HG02642 (cell line): ENCODE results near the gene DDX3X.

Experiments
- ATAC-seq: cut with Tn5 transposase; IDR thresholded peaks from one replicate; pipeline ENCODE4 v1.9.1; 2021; ENCODE audit warnings: mild to moderate bottlenecking; ENCODE audit not compliant: unreplicated experiment, poor library complexity

The DDX3X gene

DNA sequence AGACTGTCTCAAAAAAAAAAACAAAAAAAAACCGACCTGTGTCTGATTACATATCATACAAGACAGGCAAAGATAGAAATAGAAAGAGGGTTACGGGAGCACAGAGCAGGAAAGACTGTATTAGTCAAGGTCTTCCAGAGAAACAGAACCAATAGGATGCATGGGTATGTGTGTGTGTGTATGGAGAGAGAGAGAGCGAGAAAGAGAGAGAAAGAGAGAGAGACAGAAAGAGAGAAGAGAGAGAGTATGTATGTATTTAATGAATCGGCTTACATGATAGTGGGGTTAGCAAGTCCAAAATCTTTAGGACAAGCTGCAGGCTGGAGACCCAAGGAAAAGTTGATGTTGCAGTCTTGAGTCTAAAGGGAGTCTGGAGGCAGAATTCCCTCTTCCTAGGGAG lies 7.5 kb upstream of the DDX3X start:
- no peak for ATAC-seq

DNA sequence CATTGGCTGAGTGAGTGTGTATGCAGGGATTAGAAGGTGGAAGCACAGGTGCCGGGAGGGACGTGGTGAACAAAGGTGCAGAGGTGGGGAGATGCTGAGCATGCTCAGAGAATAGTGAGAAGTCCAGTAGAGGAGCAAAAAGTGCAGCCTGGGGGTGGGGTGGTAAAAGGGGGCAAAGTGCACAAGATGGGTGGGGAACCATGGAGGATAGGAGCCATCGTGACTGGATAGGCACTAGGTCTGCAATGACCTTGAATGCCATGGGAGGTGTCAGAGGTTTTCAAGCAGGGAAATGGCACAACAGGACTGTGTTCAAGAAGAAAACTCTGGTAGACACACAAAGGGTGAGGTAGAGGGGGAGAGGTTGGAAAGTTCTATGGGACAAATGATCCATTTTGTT lies 6.6 kb upstream of the DDX3X start:
- ATAC-seq: no peak

DNA sequence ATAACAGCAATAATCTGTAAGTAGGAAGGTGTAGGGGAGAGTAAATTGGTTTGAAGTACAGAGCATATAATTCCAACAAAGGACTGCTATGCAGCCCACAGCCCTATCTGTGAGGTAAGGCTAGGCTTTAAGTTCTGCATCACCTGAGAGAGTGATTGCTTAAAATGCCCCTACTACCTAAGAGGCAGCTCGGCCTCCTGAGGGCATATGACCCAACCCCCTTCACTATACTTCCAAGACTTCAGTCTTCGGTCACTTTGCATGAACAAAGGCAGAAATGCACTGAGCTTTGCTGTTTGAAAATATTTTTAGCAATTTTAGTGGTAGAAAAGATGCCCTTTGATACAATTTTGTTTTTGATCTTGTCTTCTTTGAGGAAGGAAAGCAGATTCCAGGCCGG lies 4.9 kb upstream of the DDX3X start:
- no peak for ATAC-seq

DNA sequence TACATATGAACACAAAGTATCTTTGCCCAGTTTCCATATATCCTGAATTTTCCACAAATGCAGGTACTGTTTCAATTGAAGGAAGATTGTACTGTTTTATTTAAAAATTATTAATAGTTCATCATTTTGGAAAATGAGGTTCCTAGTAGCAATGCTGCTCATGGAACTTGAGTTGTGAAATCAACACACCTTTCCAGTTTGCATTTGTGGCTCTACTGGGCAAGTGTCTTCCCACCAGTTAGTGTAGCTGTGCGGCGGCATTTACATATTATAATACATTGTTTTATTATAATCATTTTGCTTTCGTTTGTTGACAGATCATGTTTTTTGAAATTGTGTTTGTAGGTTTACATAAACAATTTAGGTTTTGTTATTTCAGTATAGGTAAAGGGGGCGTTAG lies 2.0 kb upstream of the DDX3X start:
- ATAC-seq: no peak

DNA sequence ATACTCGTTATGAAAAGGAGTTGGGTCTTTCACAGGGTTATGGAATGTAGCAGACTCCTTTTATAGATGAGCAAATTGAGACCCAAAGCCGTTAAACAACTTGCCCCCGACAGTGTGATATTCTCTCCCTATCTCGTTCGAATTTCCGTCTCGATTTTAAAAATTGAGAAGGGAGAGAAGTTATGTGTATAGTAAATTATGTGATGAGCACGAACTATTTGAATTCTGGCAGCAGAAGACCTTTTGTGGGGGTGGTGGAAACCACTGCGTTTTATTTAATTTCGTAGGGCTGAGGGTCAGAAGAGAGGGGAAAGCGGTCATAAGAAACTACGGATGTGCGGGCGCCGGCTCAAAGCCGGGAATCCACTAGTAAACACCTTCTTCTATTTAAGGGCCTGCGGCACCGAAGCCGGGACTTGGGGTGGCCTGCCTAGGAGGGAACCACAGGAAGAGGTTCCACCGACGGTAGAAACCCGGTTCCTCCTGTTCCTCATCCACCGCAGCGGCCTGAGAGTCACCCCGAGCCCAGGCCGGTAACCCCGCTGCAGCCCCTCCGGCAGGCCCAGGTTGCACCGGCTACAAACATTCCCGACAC lies 1.5 kb upstream of the DDX3X start:
- ATAC-seq: peak; percentile 8

DNA sequence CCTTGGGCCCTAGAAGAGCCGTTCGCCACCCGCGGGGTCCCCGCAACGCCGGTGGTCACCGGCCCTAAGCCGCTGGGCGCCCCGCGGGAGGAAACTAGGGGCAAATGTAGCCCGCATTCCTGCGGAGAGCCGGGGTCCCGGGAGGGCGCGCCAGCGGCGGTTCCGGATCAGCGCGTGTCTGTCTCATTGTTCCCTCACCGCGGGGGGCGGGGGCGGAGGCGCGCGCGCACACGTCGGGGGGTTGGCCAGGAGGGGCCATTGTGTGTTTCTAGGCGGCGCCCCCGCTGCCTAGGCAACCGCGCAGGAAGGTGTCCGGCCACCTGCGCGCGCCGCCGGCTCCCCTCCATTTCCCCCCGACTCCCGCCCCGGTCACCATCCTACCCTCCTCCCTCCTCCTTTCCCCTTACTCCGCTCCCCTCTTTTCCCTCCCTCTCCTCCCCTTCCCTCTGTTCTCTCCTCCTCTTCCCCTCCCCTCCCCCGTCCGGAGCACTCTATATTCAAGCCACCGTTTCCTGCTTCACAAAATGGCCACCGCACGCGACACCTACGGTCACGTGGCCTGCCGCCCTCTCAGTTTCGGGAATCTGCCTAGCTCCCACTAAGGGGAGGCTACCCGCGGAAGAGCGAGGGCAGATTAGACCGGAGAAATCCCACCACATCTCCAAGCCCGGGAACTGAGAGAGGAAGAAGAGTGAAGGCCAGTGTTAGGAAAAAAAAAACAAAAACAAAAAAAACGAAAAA lies 789 bp upstream of the DDX3X start:
- peak; percentile 48 for ATAC-seq

DNA sequence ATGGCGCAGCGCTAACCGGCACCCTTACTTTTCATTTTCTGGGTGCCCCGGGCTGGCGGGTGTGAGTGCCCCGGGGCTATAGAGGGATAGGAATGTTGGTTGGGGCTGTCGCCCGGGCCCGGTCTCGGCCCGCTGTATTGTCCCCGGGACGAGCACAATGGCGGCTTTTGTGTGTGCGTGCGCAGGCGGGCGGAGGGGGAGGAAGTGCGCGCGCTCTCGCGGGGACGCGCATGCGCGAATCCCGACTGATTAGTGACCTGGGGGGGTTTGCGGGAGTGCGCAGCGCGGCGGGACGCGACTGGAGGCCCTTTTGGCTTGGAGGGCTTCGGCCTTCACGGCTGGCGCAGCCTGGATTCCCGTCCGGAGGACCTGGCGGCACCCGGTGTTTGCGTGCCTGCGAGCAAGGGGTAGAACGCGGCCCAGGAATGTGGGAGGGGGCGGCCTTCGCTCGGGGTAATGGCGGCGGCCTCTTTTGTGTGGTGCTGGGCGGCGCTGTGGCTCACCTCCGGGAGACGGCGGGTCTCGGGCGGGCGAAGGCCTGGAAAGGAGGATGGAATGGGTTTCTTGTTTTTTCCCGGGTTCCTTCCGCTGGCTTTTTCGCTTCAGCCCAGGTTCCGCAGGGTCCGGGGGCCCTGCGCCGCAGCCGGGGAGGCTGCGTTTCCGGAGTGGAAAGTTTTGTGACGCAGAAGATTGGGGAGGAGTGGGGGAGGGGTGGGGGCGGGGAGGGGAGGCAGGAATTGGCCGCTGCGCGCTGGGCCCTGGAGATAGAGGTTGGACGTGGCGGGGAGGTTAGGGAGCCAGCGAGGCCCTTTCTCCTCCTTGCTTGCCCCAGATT lies 618 bp downstream of the DDX3X start:
- peak; percentile 31 for ATAC-seq

DNA sequence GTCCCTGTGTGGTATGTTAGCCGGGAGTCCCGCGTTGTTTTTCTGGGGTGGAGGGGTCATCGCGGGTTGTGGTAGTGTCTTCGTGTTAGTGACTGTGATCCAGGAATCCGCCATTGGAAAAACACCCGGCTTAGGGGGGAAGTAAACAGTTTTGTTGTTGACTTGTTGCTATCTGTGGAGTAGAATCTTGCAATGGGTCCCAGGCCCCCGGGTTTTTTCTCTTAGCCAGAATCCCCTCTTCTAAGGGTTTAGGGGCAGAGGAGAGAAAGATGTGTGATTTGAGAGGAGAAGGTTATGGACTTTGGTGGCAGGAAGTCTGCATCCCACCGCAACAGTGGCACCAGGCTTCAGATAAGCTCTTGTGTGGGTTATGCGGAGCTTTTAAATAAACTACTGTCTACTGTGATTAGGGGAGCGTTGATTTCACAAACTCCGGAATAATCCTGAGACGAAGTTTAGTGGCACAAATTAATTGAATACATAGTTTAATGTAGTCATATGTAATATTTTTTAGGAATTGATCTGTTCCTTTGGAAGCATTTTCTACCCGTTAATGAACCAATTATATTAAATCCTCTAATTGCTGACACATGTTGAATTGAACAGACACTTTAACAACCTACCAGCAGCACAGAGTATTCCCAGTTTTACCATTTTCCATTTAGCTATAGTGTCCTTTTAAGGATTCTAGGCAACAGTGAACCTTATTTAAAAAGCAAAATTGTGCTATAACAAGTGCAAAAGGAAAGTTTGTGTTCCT lies 1.4 kb downstream of the DDX3X start:
- no peak for ATAC-seq

DNA sequence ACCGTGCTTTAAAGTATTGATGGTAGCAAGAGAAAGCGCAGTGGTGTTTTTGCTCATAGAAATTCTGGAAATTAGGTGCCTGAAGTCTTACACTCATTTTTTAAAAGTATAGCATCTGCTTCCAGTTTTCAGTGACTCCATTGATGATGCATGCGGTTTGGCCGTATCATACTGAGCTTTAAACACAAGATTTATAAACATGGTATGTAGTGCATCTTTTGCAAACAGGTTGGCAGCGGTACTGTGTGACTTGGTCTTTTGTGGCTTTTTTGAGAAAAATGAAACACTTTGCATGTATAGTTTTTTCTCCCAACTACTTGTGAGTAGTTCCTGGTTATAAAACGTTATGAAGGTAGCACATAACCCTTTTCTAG lies 2.0 kb downstream of the DDX3X start:
- ATAC-seq: no peak

DNA sequence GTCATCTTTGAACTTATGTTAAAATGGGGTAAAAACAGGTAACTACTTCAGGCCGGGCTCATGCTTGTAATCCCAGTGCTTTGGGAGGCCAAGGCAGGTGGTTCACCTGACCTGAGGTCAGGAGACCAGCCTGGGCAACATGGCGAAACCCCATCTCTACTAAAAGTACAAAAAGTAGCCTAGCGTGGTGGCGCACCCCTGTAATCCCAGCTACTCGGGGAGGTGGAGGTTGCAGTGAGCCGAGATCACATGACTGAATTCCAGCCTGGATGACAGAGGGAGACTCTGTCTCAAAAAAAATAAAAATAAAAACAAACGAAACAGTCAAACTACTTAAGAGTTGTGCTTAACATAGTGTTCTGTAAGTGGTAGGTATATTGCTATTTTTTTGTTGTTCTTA lies 2.5 kb downstream of the DDX3X start:
- no peak for ATAC-seq

DNA sequence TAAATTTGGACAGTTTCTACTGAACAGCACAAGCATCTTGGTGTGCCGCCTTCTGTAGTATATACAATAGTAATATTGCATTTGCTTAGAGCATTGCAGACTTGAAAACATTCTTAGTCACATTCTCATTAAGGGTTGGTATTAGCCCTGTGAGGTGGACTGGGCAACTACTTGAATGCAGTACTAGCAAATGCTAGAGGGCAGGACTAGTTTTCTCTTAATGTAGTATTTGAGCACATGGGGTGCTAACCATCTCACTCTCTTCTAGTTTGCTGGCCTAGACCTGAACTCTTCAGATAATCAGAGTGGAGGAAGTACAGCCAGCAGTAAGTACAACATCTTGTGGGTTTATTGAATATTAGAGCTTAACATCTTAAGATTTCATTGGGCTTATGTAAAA lies 3.2 kb downstream of the DDX3X start:
- ATAC-seq: no peak

DNA sequence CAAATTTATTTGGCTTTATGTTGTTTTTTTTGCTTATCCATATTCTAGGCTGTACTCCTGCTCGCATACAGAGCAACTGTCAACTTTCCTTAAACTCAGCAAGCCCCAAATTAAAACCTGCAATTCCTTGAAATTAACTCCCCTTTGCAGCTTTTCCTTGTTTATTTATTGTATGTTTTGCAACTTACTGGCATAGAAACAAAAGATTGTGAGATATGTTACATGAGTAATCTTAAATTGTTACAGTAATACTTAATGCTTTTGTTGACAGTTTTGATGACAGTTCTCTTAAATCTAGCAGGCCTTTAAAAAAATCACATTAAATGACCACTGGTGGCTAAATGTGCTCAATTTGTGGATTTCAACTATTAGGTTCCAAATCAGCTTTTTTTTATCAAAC lies 4.5 kb downstream of the DDX3X start:
- no peak for ATAC-seq

DNA sequence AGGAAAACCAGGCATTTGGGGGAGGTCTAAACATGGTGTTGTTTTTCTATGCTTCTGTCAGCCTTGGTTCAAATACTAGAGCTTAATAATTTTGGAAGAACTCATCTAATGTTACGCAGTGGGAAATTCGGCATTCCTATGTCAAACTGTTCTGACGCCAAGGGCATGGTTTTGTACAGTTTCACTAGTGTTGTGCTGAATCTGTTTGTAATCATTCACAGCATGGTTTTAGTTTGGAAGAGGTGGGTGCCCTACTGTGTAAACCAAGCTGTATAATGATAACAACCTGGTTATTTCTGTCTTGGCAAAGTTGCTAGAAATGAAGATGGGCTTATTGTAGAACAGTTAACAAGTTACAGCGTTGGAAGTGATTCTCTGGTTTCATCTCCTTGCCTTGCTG lies 5.2 kb downstream of the DDX3X start:
- ATAC-seq: no peak

DNA sequence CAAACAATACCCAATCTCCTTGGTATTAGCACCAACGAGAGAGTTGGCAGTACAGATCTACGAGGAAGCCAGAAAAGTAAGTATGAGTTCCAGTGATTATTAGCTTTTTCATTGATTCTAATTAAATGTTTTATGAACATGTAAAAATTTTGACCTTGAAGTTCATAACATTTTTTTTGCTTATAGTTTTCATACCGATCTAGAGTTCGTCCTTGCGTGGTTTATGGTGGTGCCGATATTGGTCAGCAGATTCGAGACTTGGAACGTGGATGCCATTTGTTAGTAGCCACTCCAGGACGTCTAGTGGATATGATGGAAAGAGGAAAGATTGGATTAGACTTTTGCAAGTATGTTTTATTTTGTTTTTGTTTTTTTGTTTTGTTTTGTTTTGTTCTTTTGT lies 10.1 kb downstream of the DDX3X start:
- ATAC-seq: no peak

DNA sequence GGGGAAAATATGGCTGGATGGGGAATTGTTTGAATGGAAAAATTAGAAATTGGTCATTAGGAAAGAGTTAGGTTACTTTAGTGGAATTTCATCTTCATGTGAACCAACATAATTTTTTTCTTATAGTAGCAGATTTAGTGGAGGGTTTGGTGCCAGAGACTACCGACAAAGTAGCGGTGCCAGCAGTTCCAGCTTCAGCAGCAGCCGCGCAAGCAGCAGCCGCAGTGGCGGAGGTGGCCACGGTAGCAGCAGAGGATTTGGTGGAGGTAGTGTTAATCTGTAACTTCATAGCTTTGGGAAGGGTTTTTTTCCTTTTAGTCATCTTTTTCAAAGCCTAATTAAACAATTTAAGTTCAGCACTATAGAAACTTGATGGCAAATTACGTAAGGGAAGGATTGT lies 13.2 kb downstream of the DDX3X start:
- no peak for ATAC-seq

DNA sequence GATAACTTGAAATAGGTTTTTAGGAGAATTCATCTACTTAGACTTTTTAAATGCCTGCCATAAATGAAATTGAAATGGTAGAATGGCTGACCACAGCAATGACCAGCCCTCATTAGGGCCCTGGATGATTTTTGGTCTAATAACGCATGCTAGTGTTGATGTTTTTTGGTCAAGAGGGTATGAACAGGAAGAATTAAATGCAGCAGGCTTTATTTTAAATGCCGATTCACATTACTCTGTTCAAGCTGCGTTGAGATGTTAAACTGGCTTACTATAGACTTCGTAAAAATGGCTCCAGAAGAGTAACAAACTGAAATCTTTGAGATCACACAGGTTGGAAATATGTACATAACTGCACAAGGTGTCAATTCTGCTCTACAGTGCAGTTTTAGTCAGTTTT lies 14.6 kb downstream of the DDX3X start:
- no peak for ATAC-seq

DNA sequence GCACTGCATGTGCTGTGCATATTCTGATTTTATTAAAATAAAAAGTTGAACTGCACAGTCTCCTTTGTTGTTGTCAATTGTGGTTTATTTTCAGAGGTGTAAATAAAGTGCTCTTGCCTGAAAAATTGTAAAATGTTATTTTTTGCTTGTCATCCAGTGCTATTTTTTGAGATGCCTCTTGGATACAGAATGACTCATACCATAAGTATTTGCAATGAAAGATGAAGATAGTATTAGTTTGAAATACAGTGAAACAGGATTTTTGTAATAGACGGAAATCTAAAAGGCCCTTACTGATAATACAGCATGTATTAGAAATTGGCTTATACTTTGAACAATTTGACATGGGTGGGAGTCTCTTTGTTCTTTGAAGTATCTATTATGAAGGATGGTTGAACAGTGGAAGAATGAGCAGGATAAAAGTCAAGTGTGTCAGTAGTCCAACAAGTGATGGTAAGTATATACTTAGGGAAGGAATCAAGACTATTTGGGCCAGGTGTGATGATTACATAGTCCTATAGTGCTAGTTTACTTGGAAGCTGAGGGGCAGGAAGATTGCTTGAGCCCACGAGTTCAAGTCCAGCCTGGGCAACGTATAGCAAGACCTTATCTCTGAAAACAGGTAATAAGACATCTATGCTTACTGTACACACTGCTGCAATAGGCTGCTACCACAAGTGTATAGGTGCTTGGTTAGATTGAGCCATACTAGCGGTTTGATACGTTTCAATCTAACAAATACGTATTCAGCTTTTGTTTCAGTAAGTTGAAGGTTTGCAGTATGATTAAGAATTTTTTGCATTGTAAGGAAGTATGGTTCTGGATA lies 16.4 kb downstream of the DDX3X start:
- no peak for ATAC-seq

DNA sequence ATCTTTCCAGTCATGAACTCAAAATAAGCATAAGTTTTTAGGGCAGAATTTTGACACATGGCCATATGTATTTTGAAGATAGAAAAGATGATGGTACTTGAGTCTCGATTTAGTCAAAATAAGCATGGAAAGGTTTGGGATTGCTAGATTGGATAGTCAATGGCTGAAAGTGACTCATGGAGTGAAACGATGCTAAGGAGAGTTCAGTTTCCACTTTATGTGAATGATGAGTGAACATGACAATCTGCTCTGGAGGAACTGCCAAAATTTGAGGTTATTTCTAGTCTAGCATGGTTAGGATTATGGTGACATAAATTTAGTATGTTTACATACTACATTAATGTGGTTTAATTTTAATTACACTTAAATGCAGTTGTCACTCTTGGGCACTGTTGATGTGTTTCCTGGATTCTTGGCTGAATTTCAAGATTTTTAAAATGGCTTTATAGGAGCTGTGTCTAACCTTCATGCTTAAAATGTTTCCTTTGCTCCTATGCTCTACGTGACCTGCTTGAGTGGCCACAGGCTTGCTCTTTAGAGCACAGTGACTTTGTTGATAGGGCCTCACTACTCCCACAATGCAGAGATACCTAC lies 17.1 kb downstream of the DDX3X start:
- no peak for ATAC-seq

DNA sequence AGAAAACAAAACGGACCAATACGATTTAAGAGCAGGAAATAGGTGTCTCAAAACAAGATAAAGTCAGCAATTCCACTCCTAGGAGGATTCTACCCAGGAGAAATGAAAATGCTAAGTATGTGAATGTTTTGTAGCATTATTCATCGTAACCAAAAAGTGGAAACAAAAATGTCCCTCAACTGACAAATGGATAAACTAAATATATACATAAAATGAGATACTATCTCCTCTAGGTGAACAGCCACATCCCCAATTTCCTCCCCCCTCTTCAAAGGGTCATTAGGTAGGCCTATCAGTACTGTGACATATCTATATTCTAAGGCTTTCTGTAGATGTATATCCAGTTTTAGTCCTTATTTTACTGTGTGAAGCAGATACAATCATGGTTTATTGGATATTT lies 18.0 kb downstream of the DDX3X start:
- ATAC-seq: no peak
